ENCODE results near the gene JPH2. TPM values are rescaled to one million over a fixed set of nuclear protein-coding genes. Genes with fewer than 3 reads are reported as not detected.

The JPH2 gene
- total and polyA plus RNA-seq, 2 of the 4 experiments (the other 2 are of a cell fraction), result 0.44 to 0.54 TPM

DNA sequence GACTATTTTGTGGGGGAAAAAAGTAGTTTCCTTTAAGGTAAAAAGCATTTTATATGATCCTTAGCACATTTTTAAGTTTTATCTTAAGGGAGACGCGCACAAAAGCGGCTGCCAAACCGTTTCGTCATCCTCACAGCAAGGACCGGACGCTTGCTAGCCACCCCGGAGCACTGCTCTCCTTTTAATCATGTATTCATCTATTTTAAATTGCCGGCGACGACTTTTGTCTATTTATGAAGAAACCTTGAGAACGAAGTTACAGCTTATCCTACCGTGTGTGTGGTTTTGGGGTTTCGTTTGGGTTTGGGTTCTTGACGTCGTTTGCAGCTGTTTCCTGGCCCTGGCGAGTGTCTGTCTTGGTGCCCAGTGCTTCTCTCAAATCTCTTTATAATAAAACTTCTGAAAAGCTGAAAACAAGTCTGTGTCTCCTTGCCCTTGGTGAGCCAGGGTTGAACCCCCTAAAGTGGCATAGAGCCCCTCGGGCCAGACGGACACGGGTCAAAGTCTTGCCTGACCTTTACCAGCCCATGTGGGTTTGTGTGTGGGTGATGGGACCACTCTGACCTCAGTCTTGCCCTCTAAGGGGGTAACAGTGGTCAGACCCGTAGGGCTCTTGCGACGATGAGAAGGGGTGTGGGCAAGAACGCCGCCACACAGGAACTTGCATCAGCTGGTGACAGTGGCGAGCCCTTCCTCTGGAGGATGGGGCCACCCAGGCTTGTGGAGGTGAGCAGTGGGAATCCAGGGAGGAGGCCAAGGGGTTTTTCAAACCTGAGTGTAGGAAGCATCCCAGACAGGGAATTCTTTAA lies 117.6 kb downstream of the JPH2 start:
- H2BK5ac ChIP-seq (ENCODE audit: low read depth, low read length, poor library complexity, severe bottlenecking), result no peak overlapping the region
- in situ Hi-C loops (cut with MboI; ENCODE audit: low sequenced_read_pairs), result no loop called here
- no peak overlapping the region for H3K4me2 ChIP-seq (ENCODE audit: low read depth, low read length)
- no peak overlapping the region for H4K5ac ChIP-seq (ENCODE audit: low read depth, low read length)
- no peak overlapping the region for H4K8ac ChIP-seq (ENCODE audit: low read depth in 2 of 2, low read length in 2 of 2)
- peaks cover 6% of the 10 kb centered on the region for H3K9me1 ChIP-seq (ENCODE audit: insufficient read depth, low read length)
- no peak overlapping the region for H2AK9ac ChIP-seq (replicated peaks; ENCODE audit: low read depth, low read length, poor library complexity)
- no peaks in the 10 kb centered on the region for H3K79me1 ChIP-seq (ENCODE audit: low read depth in 1 of 2, low read length in 2 of 2)
- no peak overlapping the region for H2BK120ac ChIP-seq (ENCODE audit: low read depth, low read length)
- no peak overlapping the region for H3K56ac ChIP-seq (ENCODE audit: extremely low read depth, insufficient read depth, low read length)
- H3K9ac ChIP-seq (ENCODE audit: low read depth, low read length), result no peak overlapping the region
- 96% methylated on average over 8 of the region's 26 CpGs; no CpG with 5 or more reads in 1 of the 2 experiments for WGBS, 2 experiments (ENCODE audit: extremely low coverage in 2 of 2, insufficient read length in 1 of 2)
- intact Hi-C loops (cut with micrococcal nuclease), result loop anchor here (10.0 kb wide), 1 partner anchor 125 kb away; no protein-coding TSS in a partner anchor
- H3K36me3 ChIP-seq (ENCODE audit: control insufficient read depth, insufficient read depth, low read length), result peaks cover 26% of the 10 kb centered on the region; the same call in 1 of the 2 replicates
- dilution Hi-C loops (cut with HindIII; ENCODE audit: low sequenced_read_pairs, unreplicated experiment), result no loop called here
- H3K27ac ChIP-seq (ENCODE audit: insufficient read depth, low read length), result no peak overlapping the region
- no peaks in the 10 kb centered on the region for H3K9me3 ChIP-seq (ENCODE audit: control insufficient read depth, insufficient read depth, low read length)
- no peaks in the 10 kb centered on the region for H3K27me3 ChIP-seq (ENCODE audit: control insufficient read depth, insufficient read depth, low read length)
- CTCF ChIA-PET, result interaction anchor here (1.0 kb wide), 1 partner anchor 319 kb away, joined by 3 read pairs; no protein-coding TSS in a partner anchor
- ATAC-seq (ENCODE audit: low read depth) (no peak), DNase-seq (no peak)
- H2BK15ac ChIP-seq (ENCODE audit: low read depth, low read length), result no peak overlapping the region
- no peak overlapping the region for H4K91ac ChIP-seq (ENCODE audit: insufficient read depth, low read depth, low read length)
- H2BK20ac ChIP-seq (ENCODE audit: low read depth, low read length), result no peak overlapping the region
- no peak overlapping the region for H3K4me3 ChIP-seq (ENCODE audit: insufficient read depth, low read depth, low read length)
- H3K4ac ChIP-seq (ENCODE audit: low read depth, low read length), result no peak overlapping the region
- no peak overlapping the region for H2AFZ ChIP-seq (replicated peaks; ENCODE audit: low read length, poor library complexity)
- H3K18ac ChIP-seq (ENCODE audit: low read depth, low read length), result no peak overlapping the region
- H4K20me1 ChIP-seq (ENCODE audit: insufficient read depth, low read length), result no peaks in the 10 kb centered on the region
- no TSS peak for BruUV-seq (replicated peaks)
- H3K4me1 ChIP-seq (ENCODE audit: control insufficient read depth, insufficient read depth, low read length), result peaks cover under 1% of the 10 kb centered on the region
- no peak overlapping the region for H3K14ac ChIP-seq (replicated peaks; ENCODE audit: low read depth, low read length)
- no peak overlapping the region for H3K23ac ChIP-seq (ENCODE audit: low read depth, low read length)
- no peak overlapping the region for H2AK5ac ChIP-seq (ENCODE audit: low read depth, low read length)
- POLR2A ChIA-PET (ENCODE audit: unreplicated experiment), result no interaction called here
- TF ChIP-seq RFX5 (IDR thresholded peaks at IDR 0.05; ENCODE audit: low read depth, low read length) (no peak), RCOR1 (IDR thresholded peaks at IDR 0.05; ENCODE audit: insufficient replicate concordance, low read length) (no peak), CHD1 (IDR thresholded peaks at IDR 0.05; ENCODE audit: low read depth, low read length) (no peak), NFE2L2 (IDR thresholded peaks at IDR 0.05; ENCODE audit: low read depth, low read length) (no peak), MAFK (IDR thresholded peaks at IDR 0.05; ENCODE audit: low read depth, low read length) (no peak), SMC3 (IDR thresholded peaks at IDR 0.05; ENCODE audit: low read depth, low read length) (no peak), MXI1 (IDR thresholded peaks at IDR 0.05; ENCODE audit: borderline replicate concordance, low read depth, low read length) (no peak), CEBPB (IDR thresholded peaks at IDR 0.05; ENCODE audit: low read depth, low read length) (no peak), FOS (IDR thresholded peaks at IDR 0.05; ENCODE audit: low read depth, low read length) (no peak), POLR2A (IDR thresholded peaks at IDR 0.05; ENCODE audit: low read depth, low read length) (no peak), BHLHE40 (IDR thresholded peaks at IDR 0.05; ENCODE audit: low read depth, low read length) (no peak), MAZ (IDR thresholded peaks at IDR 0.05; ENCODE audit: borderline replicate concordance, low read depth, low read length) (no peak), RAD21 (IDR thresholded peaks at IDR 0.05; ENCODE audit: low read length) (no peak)
- TF ChIP-seq, protein P1, sequence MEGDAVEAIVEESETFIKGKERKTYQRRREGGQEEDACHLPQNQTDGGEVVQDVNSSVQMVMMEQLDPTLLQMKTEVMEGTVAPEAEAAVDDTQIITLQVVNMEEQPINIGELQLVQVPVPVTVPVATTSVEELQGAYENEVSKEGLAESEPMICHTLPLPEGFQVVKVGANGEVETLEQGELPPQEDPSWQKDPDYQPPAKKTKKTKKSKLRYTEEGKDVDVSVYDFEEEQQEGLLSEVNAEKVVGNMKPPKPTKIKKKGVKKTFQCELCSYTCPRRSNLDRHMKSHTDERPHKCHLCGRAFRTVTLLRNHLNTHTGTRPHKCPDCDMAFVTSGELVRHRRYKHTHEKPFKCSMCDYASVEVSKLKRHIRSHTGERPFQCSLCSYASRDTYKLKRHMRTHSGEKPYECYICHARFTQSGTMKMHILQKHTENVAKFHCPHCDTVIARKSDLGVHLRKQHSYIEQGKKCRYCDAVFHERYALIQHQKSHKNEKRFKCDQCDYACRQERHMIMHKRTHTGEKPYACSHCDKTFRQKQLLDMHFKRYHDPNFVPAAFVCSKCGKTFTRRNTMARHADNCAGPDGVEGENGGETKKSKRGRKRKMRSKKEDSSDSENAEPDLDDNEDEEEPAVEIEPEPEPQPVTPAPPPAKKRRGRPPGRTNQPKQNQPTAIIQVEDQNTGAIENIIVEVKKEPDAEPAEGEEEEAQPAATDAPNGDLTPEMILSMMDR (conservative IDR thresholded peaks at IDR 0.05; ENCODE audit: low read depth, low read length), result no peak
- TF ChIP-seq, protein P2, sequence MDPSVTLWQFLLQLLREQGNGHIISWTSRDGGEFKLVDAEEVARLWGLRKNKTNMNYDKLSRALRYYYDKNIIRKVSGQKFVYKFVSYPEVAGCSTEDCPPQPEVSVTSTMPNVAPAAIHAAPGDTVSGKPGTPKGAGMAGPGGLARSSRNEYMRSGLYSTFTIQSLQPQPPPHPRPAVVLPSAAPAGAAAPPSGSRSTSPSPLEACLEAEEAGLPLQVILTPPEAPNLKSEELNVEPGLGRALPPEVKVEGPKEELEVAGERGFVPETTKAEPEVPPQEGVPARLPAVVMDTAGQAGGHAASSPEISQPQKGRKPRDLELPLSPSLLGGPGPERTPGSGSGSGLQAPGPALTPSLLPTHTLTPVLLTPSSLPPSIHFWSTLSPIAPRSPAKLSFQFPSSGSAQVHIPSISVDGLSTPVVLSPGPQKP (IDR thresholded peaks at IDR 0.05; ENCODE audit: borderline replicate concordance, low read depth, low read length), result no peak
